Measurements from ENCODE around the gene SARDH. TPM values are rescaled to one million over a fixed set of nuclear protein-coding genes. Genes with fewer than 3 reads are reported as not detected.

Gene SARDH
- total and polyA plus RNA-seq, 2 of the 13 experiments (the other 11 are each of a cell fraction or from before 2014, with no cell fraction given) = 11.6 to 34.9 TPM

DNA sequence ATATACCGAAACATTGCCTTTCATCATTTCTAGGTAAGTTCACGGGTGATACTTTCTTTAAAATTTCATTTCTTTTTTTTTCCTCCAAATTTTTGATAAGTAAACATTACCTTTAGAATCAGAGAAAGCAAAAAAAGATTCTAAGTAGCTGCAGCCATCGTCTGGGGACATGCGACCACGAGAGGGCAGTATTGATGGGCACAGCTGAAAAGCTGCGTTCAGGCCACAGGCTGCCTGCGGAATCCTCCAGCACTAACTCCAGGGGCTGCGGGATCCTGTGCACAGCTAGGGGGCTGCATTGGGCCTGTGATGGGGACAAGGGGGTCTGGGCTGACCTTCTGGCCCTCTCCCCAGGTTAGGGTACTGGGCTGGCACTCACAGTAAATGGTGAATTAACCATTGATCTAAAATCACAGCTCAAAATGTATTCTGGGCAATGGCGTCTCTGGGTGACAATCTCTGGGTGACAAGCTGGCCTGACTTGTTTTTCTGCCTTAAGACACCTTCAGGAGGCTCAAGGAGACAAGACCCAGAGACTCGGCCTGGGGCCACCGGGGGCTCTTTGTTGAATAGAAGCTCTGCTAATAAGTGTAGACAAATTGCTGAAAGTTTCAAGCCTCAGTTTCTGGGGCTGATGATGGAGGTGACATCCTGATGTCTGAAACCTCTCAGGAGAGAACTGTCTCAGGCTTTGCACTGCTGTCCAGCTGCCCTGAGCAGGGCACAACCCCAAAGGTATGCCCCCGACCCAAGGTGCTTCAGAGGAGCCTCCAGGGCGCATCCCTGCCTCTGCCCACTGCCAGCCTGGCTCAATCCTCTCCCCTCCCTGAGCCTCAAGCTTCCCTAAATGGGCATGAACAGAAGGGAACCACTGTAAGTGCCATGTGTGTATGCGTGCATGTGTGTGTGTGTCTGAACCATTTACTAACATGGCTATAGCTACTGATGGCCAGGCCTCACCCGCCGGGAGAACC, 44.3 kb upstream of the SARDH start (continued):
- TF ChIP-seq, protein P1, sequence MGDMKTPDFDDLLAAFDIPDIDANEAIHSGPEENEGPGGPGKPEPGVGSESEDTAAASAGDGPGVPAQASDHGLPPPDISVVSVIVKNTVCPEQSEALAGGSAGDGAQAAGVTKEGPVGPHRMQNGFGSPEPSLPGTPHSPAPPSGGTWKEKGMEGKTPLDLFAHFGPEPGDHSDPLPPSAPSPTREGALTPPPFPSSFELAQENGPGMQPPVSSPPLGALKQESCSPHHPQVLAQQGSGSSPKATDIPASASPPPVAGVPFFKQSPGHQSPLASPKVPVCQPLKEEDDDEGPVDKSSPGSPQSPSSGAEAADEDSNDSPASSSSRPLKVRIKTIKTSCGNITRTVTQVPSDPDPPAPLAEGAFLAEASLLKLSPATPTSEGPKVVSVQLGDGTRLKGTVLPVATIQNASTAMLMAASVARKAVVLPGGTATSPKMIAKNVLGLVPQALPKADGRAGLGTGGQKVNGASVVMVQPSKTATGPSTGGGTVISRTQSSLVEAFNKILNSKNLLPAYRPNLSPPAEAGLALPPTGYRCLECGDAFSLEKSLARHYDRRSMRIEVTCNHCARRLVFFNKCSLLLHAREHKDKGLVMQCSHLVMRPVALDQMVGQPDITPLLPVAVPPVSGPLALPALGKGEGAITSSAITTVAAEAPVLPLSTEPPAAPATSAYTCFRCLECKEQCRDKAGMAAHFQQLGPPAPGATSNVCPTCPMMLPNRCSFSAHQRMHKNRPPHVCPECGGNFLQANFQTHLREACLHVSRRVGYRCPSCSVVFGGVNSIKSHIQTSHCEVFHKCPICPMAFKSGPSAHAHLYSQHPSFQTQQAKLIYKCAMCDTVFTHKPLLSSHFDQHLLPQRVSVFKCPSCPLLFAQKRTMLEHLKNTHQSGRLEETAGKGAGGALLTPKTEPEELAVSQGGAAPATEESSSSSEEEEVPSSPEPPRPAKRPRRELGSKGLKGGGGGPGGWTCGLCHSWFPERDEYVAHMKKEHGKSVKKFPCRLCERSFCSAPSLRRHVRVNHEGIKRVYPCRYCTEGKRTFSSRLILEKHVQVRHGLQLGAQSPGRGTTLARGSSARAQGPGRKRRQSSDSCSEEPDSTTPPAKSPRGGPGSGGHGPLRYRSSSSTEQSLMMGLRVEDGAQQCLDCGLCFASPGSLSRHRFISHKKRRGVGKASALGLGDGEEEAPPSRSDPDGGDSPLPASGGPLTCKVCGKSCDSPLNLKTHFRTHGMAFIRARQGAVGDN (CRISPR knock-in tag; IDR thresholded peaks at IDR 0.05) = peak; percentile 34; the same call in 1 of the 2 replicates
- TF ChIP-seq PHF8 (CRISPR knock-in tag; IDR thresholded peaks at IDR 0.05) (no peak), FLYWCH1 (CRISPR knock-in tag; IDR thresholded peaks at IDR 0.05) (no peak), AGO2 (optimal IDR thresholded peaks at IDR 0.05; ENCODE audit: low read depth, low read length) (peak; percentile 20), STAG1 (CRISPR knock-in tag; IDR thresholded peaks at IDR 0.05) (peak; percentile 87)

DNA sequence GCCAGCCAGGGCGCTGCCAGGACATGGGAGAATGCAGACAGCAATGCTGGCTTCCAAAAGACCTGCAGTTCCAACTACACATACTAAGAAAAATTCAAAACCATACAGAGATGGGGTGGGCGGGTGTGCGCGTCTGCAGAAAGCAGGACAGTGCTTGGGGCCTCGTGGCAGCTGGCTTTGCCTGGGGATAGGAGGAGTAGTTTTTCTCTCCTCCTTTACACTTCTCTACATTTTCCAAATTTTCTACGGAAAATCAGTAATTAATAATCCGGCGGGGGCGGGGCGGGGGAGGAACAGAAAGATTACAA, 43.6 kb upstream of the SARDH start:
- DNase-seq (ENCODE audit: low spot score) (no peak), FAIRE-seq (no peak), ATAC-seq (no peak)
- no peak overlapping the region for H3K4me2 ChIP-seq (ENCODE audit: low read depth, low read length)
- H2AFZ ChIP-seq (ENCODE audit: low read length) = no peak overlapping the region
- CTCF ChIA-PET (ENCODE audit: low intra/inter-chr PET ratio, low total read pairs) = interaction anchor here (0.6 to 2.0 kb wide), 2 partner anchors 212 to 318 kb away, joined by 4 to 27 read pairs; no protein-coding TSS in a partner anchor
- no peaks in the 10 kb centered on the region for H3K9me3 ChIP-seq (ENCODE audit: low read length)
- no peaks in the 10 kb centered on the region for H3K4me1 ChIP-seq (ENCODE audit: insufficient read depth, low read length)
- intact Hi-C loops (cut with micrococcal nuclease; ENCODE audit: unreplicated experiment) (loop anchor here (1.0 kb wide), 1 partner anchor 213 kb away; no protein-coding TSS in a partner anchor), in situ Hi-C loops (cut with HindIII; ENCODE audit: extremely low pct_ligation_motif_present, low pct_unique_long_range_greater_than_20kb) (no loop called here)
- H3K4me3 ChIP-seq (replicated peaks in 1 of 3; ENCODE audit: insufficient read depth in 1 of 3, low read depth in 2 of 3, low read length in 3 of 3) = no peak overlapping the region
- H3K27me3 ChIP-seq (ENCODE audit: control insufficient read depth in 1 of 2, insufficient read depth in 2 of 2, low read length in 2 of 2) = no peaks in the 10 kb centered on the region
- H4K20me1 ChIP-seq (ENCODE audit: insufficient read depth, low read length) = no peaks in the 10 kb centered on the region; the same call in 1 of the 2 replicates
- peaks cover 27 to 58% of the 10 kb centered on the region in 2 experiments; a peak in 4 of 5 replicates for H3K36me3 ChIP-seq (replicated peaks in 1 of 2; ENCODE audit: control insufficient read depth in 1 of 2, insufficient read depth in 2 of 2, low read length in 2 of 2)
- BruUV-seq (replicated peaks) = no TSS peak
- H3K79me2 ChIP-seq (ENCODE audit: insufficient read depth, low read length) = no peaks in the 10 kb centered on the region
- H3K27ac ChIP-seq (ENCODE audit: extremely low read length, insufficient read depth, low read length) = no peak overlapping the region
- peak; percentile 4 for TF ChIP-seq AGO2 (optimal IDR thresholded peaks at IDR 0.05; ENCODE audit: low read depth, low read length)
- TF ChIP-seq MTF1 (CRISPR knock-in tag; IDR thresholded peaks at IDR 0.05) = no peak
- 90% methylated on average over 10 of the region's 10 CpGs for WGBS (ENCODE audit: low lambda C conversion rate)
- POLR2A ChIA-PET = interaction anchor here (0.9 to 1.6 kb wide), 3 partner anchors 39 to 212 kb away, joined by 3 to 5 read pairs (median 4); partner anchors contain the start of gene SARDH
- H3K9ac ChIP-seq (ENCODE audit: insufficient read depth, low read depth, low read length) = no peak overlapping the region
